Activated CD8-positive, alpha-beta memory T cell treated with anti-CD3 and anti-CD28 coated beads for 36 hours (primary cell): ENCODE measurements around the gene HMGCS1. TPM values are rescaled to one million over a fixed set of nuclear protein-coding genes. Genes with fewer than 3 reads are reported as not detected.
"Not testable (repeated sequence)": the region's sequence is repeated elsewhere in the genome, so short reads cannot be mapped to it uniquely, and the experiment has no call there.

ENCODE experiments used
- CTCF ChIA-PET: fragments of 350-600 bp; sonication (Branson Sonifier 250); formaldehyde crosslinking; loops from one replicate; lab custom pipeline; 2021; ENCODE audit warnings: antibody characterized with exemption; lab: Charles Lee
- POLR2A ChIA-PET: fragments of 350-600 bp; sonication (Branson Sonifier 250); formaldehyde crosslinking; loops from one replicate; lab custom pipeline; 2021; ENCODE audit warnings: antibody characterized with exemption; lab: Charles Lee
- total RNA-seq, 2 experiments: library from RNA; stranded (reverse); gene quantifications; one replicate each; pipeline ENCODE4 v1.2.3, GENCODE V29; 2021

HMGCS1 gene
- total RNA-seq, 2 experiments from 2014 or later = 91.4 to 93.3 TPM

- POLR2A ChIA-PET = no interaction called here
- CTCF ChIA-PET = no interaction called here
Measured at GRCh38 chr5:43288269-43288831, 24.9 kb downstream of the HMGCS1 start.

- ChIA-PET CTCF (no interaction called here), POLR2A (no interaction called here)
Measured at GRCh38 chr5:43287493-43287892, 25.7 kb downstream of the HMGCS1 start.

DNA sequence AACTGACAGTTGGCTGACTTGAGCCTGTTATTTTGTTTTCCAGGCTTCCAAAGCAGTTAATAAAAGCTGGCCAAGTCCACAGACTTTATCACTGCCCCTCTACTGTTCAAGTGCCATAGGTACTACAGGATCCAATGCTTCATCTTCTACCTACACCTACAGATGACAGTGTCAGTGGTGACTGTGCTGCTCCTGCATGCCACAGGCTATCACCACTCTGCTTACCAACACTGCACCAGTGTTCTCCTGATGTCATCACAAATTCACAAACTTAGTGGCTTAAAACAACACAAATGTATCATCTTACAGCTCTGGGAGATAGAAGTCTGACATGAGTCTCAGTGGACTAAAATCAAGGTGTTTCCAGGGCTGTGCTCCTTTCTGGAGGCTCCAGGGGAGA, 26.6 kb downstream of the HMGCS1 start:
- ChIA-PET POLR2A (no interaction called here), CTCF (no interaction called here)

DNA sequence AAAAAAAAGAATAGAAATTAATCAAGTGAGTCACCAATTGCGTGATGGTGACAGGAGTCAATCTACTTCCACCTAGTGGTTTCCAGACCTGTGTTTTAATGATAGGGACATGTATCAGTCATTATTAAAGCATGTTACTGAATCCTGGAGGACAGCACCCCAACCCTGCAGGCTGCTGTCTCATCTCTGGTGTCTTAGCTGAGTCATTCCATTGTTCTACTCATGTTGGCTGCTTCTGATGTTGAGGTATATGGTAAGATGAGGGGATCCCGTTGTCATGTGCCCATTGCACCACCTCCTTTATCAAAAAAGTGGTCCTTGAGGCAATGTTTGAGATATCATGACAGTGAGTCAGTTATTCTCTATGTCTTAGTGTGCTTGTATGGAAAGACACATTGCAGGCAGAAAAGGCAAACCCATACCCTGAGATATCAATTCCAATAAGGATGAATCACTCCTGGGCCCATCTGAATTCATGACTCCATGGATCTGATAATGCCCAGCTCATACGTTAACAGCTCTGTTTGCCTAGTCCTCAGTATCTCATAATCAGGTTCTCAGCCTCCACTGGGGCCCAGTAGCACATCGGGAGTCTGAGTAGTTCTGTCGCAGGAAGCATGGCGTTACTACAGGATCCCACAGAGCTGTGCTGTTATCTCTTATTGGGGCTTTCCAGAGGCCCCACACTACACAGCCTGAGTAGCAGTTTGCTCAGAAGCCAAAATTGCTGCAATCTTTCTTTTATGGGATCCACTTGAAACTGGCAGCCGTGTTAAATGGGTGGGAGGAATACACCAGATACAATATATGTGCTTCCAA, 31.2 kb downstream of the HMGCS1 start:
- ChIA-PET POLR2A (interaction anchor here (1.0 kb wide), 1 partner anchor 161 kb away, joined by 3 read pairs; no protein-coding TSS in a partner anchor), CTCF (interaction anchor here (0.6 to 1.4 kb wide), 2 partner anchors 31 to 202 kb away, joined by 3 to 4 read pairs; partner anchors contain the start of genes HMGCS1 and TMEM267)

- CTCF ChIA-PET = no interaction called here
- POLR2A ChIA-PET = no interaction called here
Measured at GRCh38 chr5:43279548-43280274, 33.5 kb downstream of the HMGCS1 start.

DNA sequence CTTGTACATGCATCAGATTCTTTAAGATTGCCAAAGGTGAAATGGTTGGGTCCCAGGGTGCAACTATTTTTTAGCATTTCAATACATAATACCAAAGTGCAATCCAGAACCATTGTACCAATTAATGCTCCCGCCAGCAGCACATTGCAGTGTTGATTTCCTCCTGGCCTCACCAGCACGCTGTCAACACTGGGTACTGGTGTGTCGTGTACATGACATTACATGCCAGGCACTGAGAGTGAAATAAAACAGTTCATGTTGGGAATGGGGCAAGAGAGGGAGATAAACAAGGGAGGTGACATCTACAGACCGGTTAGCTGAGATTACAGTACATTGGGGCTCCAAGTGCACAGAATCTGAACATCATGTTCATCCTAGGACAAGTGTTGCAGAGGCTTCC, 37.8 kb downstream of the HMGCS1 start:
- POLR2A ChIA-PET = no interaction called here

GRCh38 chr5:43274435-43275114, 38.6 kb downstream of the HMGCS1 start:
- ChIA-PET CTCF (no interaction called here), POLR2A (no interaction called here)

More for the DNA sequence above, 37.8 kb downstream of the HMGCS1 start:
- CTCF ChIA-PET = no interaction called here

DNA sequence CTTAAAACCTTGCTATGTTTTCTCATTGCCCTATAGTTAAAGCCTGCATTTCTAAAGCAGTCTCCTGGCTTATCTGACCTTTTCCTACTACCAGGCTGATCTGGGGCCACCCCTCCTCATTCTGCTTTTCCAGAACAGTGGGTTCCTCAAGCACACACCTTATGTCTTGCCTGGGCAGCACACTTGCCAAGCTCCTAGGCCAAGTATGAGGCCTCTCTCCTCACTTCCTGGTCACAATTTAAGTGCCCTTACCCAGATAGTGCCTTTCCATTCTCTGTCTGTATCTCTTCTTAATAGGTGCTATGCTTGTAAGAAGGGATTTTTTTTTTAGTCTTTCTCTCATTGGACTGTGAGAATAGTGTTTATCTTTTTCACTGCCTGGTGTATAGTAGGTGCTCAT, 39.7 kb downstream of the HMGCS1 start:
- CTCF ChIA-PET = no interaction called here
- POLR2A ChIA-PET = interaction anchor here (0.6 kb wide), 1 partner anchor 91 kb away, joined by 4 read pairs; no protein-coding TSS in a partner anchor

DNA sequence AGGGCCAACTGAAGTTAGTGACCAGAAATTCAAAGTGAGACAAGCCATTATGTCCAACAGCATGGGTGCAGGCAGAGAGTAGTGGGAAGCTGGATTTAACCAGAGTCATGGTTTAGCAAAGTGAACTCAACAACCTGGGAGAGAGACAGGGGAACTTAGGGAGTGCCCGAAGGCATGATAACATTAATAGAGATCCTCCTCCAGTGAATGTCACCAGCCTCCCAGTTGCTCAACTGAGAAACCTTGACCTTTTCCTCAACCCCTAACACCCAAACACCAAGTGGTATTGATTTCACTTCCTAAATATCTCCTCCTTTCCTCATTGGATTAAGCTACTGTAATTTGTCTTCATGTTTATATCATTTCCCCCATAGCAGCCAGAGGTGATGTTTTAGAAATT, 42.6 kb downstream of the HMGCS1 start:
- POLR2A ChIA-PET = no interaction called here
- CTCF ChIA-PET = no interaction called here

- ChIA-PET CTCF (no interaction called here), POLR2A (interaction anchor here (0.6 kb wide), 1 partner anchor 31 kb away, joined by 7 read pairs; no protein-coding TSS in a partner anchor)
Measured at GRCh38 chr5:43268188-43268820, 44.9 kb downstream of the HMGCS1 start.

- CTCF ChIA-PET, POLR2A ChIA-PET: not testable (repeated sequence)
Measured at GRCh38 chr5:43262269-43262668, 50.9 kb downstream of the HMGCS1 start.

GRCh38 chr5:43258116-43258515, 55.1 kb downstream of the HMGCS1 start:
- ChIA-PET CTCF (no interaction called here), POLR2A (no interaction called here)

DNA sequence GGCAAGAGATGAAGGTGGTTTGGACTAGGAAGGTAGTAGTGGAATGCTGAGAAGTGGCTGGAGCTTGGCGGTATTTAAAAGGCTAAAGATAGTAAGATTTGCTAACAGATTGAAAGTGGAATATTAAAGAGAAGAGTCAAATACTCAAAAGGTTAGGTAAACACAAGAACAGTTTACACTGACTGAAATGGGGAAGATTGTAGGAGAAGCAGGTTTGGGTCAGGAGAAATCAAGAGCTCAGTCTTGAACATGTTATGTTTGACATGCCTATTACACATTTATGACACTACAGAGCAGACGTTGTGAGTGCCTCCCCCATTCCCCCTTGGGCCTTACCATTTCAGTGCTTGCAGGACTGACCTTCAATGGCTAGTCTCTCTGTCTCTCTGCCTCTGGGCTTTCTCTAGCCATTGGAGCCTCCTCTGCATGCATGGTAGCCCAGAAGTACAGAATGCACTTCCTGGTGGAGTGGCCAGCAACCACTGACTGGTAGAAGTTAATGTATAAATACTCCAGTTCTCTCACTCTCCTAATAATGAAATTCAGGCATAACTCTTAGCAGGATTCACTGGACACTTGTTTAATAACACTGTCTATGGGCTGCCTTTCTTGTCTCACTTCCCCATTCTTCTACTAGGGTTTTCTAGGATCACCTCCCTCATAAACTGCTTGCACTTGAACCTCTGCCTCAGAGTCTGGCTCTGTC, 56.8 kb downstream of the HMGCS1 start:
- CTCF ChIA-PET = interaction anchor here (1.1 kb wide), 1 partner anchor 32 kb away, joined by 3 read pairs; no protein-coding TSS in a partner anchor
- POLR2A ChIA-PET = no interaction called here

DNA sequence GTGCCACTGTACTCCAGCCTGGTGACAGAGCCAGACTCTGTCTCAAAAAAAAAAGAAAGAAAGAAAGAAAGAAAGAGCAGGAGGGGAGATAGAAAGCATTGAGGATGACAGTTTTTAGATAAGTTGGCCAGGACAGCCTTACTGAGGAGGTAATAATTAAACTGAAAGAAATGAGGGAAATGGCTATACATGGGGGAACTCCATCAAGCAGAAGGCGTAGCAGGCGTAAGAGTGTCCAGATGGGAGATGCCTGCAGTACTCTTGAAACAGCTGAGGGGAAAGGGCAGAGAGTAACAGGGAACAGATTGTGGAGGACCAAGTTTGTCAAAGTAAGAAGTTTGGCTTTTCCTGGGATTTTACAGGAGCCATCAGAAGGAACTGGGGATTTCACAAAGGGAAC, 57.5 kb downstream of the HMGCS1 start:
- ChIA-PET POLR2A (no interaction called here), CTCF (interaction anchor here (1.1 kb wide), 1 partner anchor 31 kb away, joined by 3 read pairs; no protein-coding TSS in a partner anchor)

DNA sequence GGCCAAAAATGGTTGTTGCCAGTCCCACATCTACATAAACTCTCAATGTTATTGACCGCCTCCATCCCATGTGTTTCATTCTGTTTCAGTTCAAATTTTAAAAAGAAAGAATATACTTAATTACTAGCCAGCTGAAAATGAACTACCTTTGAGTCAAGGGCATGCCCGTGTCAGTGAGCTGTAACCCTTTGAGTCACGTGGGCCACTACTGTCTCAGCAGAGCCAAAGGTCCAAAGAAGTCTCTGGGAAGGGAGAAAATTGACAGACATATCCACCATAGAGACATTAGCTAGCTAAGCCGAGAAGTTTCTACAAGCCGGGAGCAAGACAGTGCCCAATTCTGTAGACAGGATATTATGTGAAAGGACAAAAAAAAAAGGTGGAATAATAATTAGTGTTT, 61.5 kb downstream of the HMGCS1 start:
- POLR2A ChIA-PET = no interaction called here
- CTCF ChIA-PET = no interaction called here

DNA sequence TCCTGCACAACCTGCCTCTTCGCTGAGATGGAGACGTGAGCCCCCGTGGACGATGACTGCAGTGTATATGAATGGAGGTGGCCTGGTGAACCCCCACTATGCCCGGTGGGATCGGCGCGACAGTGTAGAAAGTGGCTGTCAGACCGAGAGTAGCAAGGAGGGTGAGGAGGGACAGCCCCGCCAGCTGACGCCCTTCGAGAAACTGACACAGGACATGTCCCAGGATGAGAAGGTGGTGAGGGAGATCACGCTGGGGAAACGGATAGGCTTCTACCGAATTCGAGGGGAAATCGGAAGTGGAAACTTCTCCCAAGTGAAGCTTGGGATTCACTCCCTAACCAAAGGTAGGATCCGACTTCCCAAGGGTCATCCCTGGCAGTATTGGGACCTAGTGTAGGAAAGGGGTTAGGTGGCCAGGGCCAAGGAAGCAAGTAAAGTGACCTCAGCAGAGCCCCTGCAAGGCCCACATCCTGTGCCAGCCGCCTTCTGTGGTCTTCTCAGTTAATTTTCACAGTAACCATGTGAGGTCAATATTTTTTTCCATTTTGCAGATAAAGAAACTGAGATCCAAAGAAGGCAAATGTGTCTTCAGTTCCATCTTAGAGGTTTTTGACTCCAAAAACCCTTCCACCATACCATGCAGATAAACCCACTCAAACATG, 67.4 kb downstream of the HMGCS1 start:
- ChIA-PET POLR2A (no interaction called here), CTCF (no interaction called here)

GRCh38 chr5:43244823-43245565, 68.2 kb downstream of the HMGCS1 start:
- ChIA-PET CTCF (no interaction called here), POLR2A (no interaction called here)
